H9 (cell line): Measurements from ENCODE around the gene PPP3CA. TPM values are rescaled to one million over a fixed set of nuclear protein-coding genes. Genes with fewer than 3 reads are reported as not detected.

ENCODE experiments used
- DNase-seq: peaks from one replicate; pipeline ENCODE4 v3.0.0-alpha.2; 2017
- H2AFZ ChIP-seq: one replicate; pipeline ENCODE4 v1.6.1; 2013; ENCODE audit warnings: mild to moderate bottlenecking, low read length, control low read depth, moderate library complexity
- H2AK5ac ChIP-seq: 2 replicates; pipeline ENCODE4 v1.6.1; 2013; ENCODE audit warnings: low read length, control low read depth, mixed read lengths; ENCODE audit not compliant: insufficient read length
- H2BK120ac ChIP-seq: one replicate; pipeline ENCODE4 v1.6.1; 2013; ENCODE audit warnings: low read depth, mild to moderate bottlenecking, low read length, control low read depth, inconsistent platforms; ENCODE audit not compliant: poor library complexity, severe bottlenecking
- H2BK12ac ChIP-seq: 2 replicates; pipeline ENCODE4 v1.6.1; 2013; ENCODE audit warnings: low read length, control low read depth, mixed read lengths, low read depth; ENCODE audit not compliant: insufficient read length
- H2BK15ac ChIP-seq: 2 replicates; pipeline ENCODE4 v1.6.1; 2013; ENCODE audit warnings: low read depth, low read length, control low read depth
- H2BK20ac ChIP-seq: one replicate; pipeline ENCODE4 v1.6.1; 2013; ENCODE audit warnings: low read depth, mild to moderate bottlenecking, low read length, control low read depth, inconsistent platforms; ENCODE audit not compliant: poor library complexity, severe bottlenecking
- H2BK5ac ChIP-seq: 2 replicates; pipeline ENCODE4 v1.6.1; 2013; ENCODE audit warnings: low read length, control low read depth, mixed read lengths; ENCODE audit not compliant: insufficient read length
- H3K14ac ChIP-seq: 2 replicates; pipeline ENCODE4 v1.6.1; 2013; ENCODE audit warnings: low read length, control low read depth; ENCODE audit not compliant: insufficient read depth
- H3K18ac ChIP-seq: 2 replicates; pipeline ENCODE4 v1.6.1; 2013; ENCODE audit warnings: low read depth, mild to moderate bottlenecking, mixed read lengths, low read length, control low read depth; ENCODE audit not compliant: insufficient read length
- H3K23ac ChIP-seq: 2 replicates; pipeline ENCODE4 v1.6.1; 2013; ENCODE audit warnings: low read length, control low read depth, mixed read lengths, low read depth; ENCODE audit not compliant: insufficient read length
- H3K23me2 ChIP-seq: 2 replicates; pipeline ENCODE4 v1.6.1; 2013; ENCODE audit warnings: low read depth, mild to moderate bottlenecking, mixed read lengths, low read length, control low read depth; ENCODE audit not compliant: insufficient read length, poor library complexity, severe bottlenecking
- H3K27ac ChIP-seq: 2 replicates; pipeline ENCODE4 v1.5.1; 2013; ENCODE audit warnings: low read length, control low read depth, mixed read lengths, low read depth; ENCODE audit not compliant: insufficient read length
- H3K27me3 ChIP-seq: 2 replicates; pipeline ENCODE4 v1.6.1; 2013; ENCODE audit warnings: low read length, control low read depth, inconsistent platforms; ENCODE audit not compliant: insufficient read depth
- H3K4ac ChIP-seq: 2 replicates; pipeline ENCODE4 v1.6.1; 2013; ENCODE audit warnings: low read depth, mild to moderate bottlenecking, control low read depth, inconsistent platforms, low read length, moderate library complexity
- H3K4me1 ChIP-seq: 2 replicates; pipeline ENCODE4 v1.6.1; 2013; ENCODE audit warnings: low read length, control low read depth, inconsistent platforms; ENCODE audit not compliant: insufficient read depth
- H3K4me2 ChIP-seq: 2 replicates; pipeline ENCODE4 v1.6.1; 2013; ENCODE audit warnings: low read length, control low read depth, mixed read lengths; ENCODE audit not compliant: insufficient read length, insufficient read depth
- H3K56ac ChIP-seq: 2 replicates; pipeline ENCODE4 v1.6.1; 2013; ENCODE audit warnings: low read depth, mild to moderate bottlenecking, mixed read lengths, low read length, control low read depth; ENCODE audit not compliant: insufficient read length
- H3K79me1 ChIP-seq: 2 replicates; pipeline ENCODE4 v1.6.1; 2013; ENCODE audit warnings: low read depth, mild to moderate bottlenecking, moderate library complexity, low read length, control low read depth, inconsistent platforms; ENCODE audit not compliant: insufficient read depth, poor library complexity, severe bottlenecking
- H3K79me2 ChIP-seq: 2 replicates; pipeline ENCODE4 v1.6.1; 2013; ENCODE audit warnings: low read length, control low read depth, inconsistent platforms; ENCODE audit not compliant: insufficient read depth
- H3K9ac ChIP-seq: 2 replicates; pipeline ENCODE4 v1.6.1; 2013; ENCODE audit warnings: low read length, control low read depth, mixed read lengths; ENCODE audit not compliant: insufficient read length; ENCODE audit errors: extremely low read depth
- H3K9me3 ChIP-seq: one replicate; pipeline ENCODE4 v1.6.1; 2013; ENCODE audit warnings: low read depth, low read length, inconsistent platforms; ENCODE audit not compliant: control insufficient read depth
- H3T11ph ChIP-seq: one replicate; pipeline ENCODE4 v1.6.1; 2013; ENCODE audit warnings: mild to moderate bottlenecking, low read length, control low read depth, inconsistent platforms
- H4K20me1 ChIP-seq: one replicate; pipeline ENCODE4 v1.6.1; 2013; ENCODE audit not compliant: control insufficient read depth, insufficient read length, insufficient read depth
- H4K5ac ChIP-seq: 2 replicates; pipeline ENCODE4 v1.6.1; 2013; ENCODE audit warnings: low read depth, mild to moderate bottlenecking, mixed read lengths, low read length, control low read depth; ENCODE audit not compliant: insufficient read length
- H4K8ac ChIP-seq: replicated peaks from 2 replicates; pipeline ENCODE4 v1.6.1; 2013; ENCODE audit warnings: low read length, control low read depth, mixed read lengths, low read depth; ENCODE audit not compliant: insufficient read length
- H4K91ac ChIP-seq: 2 replicates; pipeline ENCODE4 v1.6.1; 2013; ENCODE audit warnings: low read depth, mild to moderate bottlenecking, moderate library complexity, mixed read lengths, low read length, control low read depth; ENCODE audit not compliant: insufficient read length
- H3K27ac Mint-ChIP-seq, 3 experiments: 2 replicates in 2 of 3; 3 replicates in 1 of 3; pipeline ENCODE4 v1.8.0; 2020 to 2021; ENCODE audit warnings: mixed read lengths in 3 of 3, mild to moderate bottlenecking in 1 of 3, moderate library complexity in 1 of 3
- H3K27me3 Mint-ChIP-seq: 2 replicates; pipeline ENCODE4 v1.8.0; 2021; ENCODE audit warnings: low read depth, mild to moderate bottlenecking, moderate library complexity, mixed read lengths
- H3K36me3 Mint-ChIP-seq, 3 experiments: 2 replicates in 2 of 3; 3 replicates in 1 of 3; pipeline ENCODE4 v1.8.0; 2020 to 2021; ENCODE audit warnings: low read depth in 3 of 3, mixed read lengths in 3 of 3; ENCODE audit not compliant: insufficient read depth in 1 of 3
- H3K4me1 Mint-ChIP-seq, 2 experiments: 2 replicates each; pipeline ENCODE4 v1.8.0; 2020; ENCODE audit warnings: mixed read lengths in 2 of 2
- H3K4me3 Mint-ChIP-seq, 2 experiments: 2 replicates in 1 of 2; 3 replicates in 1 of 2; pipeline ENCODE4 v1.8.0; 2020 to 2021; ENCODE audit warnings: mild to moderate bottlenecking in 2 of 2, mixed read lengths in 2 of 2, moderate library complexity in 1 of 2
- H3K9me3 Mint-ChIP-seq, 2 experiments: 2 replicates in 1 of 2; 3 replicates in 1 of 2; pipeline ENCODE4 v1.8.0; 2020; ENCODE audit warnings: mild to moderate bottlenecking in 2 of 2, mixed read lengths in 2 of 2, moderate library complexity in 1 of 2
- WGBS: extraction: QIAGEN DNeasy Blood & Tissue Kit; methylation state at CpG from one replicate; pipeline ENCODE4 v1.1.7; 2013; ENCODE audit warnings: missing lambda C conversion rate, low lambda C conversion rate, mixed read lengths; ENCODE audit not compliant: insufficient read length; ENCODE audit errors: extremely low coverage; 5-methylcytosine and 5-hydroxymethylcytosine counted together
- total RNA-seq: library from RNA; stranded (reverse); gene quantifications from 2 replicates; pipeline ENCODE4 v1.2.1, GENCODE V29; 2021
- TF ChIP-seq, protein P1 (sequence below): fragments of 200-600 bp; sonication (generic); conservative IDR thresholded peaks from 3 replicates; pipeline ENCODE4 v1.8.0; 2021; ENCODE audit warnings: antibody characterized with exemption, mild to moderate bottlenecking

Gene PPP3CA
- total RNA-seq, 1 experiment from 2014 or later: 16.8 TPM

GRCh38 chr4:101345596-101346350, 1.6 kb downstream of the PPP3CA start:
- DNase-seq: peak; percentile 42
- Histone ChIP-seq H2BK20ac (no peak overlapping the region), H2BK15ac (no peak overlapping the region), H4K5ac (no peak overlapping the region), H2BK5ac (no peak overlapping the region), H3K27me3 (no peaks in the 10 kb centered on the region), H3K56ac (no peak overlapping the region), H2BK12ac (no peak overlapping the region), H4K20me1 (no peaks in the 10 kb centered on the region), H3K9ac (peak overlapping the region; percentile 3), H2BK120ac (no peak overlapping the region), H2AK5ac (no peak overlapping the region), H2AFZ (no peak overlapping the region), H3K14ac (no peak overlapping the region), H3K23me2 (peaks cover 12% of the 10 kb centered on the region), H3K4ac (no peak overlapping the region), H3K79me1 (no peaks in the 10 kb centered on the region), H3T11ph (no peak overlapping the region), H3K27ac (no peak overlapping the region), H4K8ac (no peak overlapping the region), H3K23ac (no peak overlapping the region), H3K4me1 (peaks cover 3% of the 10 kb centered on the region; the same call in 1 of the 2 replicates), H3K79me2 (peaks cover 6% of the 10 kb centered on the region; the same call in 1 of the 2 replicates), H4K91ac (no peak overlapping the region), H3K18ac (no peak overlapping the region), H3K4me2 (peak overlapping the region; percentile 67), H3K9me3 (no peaks in the 10 kb centered on the region)
- Mint-ChIP-seq H3K36me3 (peaks cover 0 to 1% (median 0%) of the 10 kb centered on the region in 3 experiments; a peak in 2 of 7 replicates), H3K9me3 (no peaks in the 10 kb centered on the region; a peak in 1 of 5 replicates), H3K27me3 (peaks cover 35% of the 10 kb centered on the region), H3K4me3 (peak overlapping the region; percentile 88 to 95), H3K4me1 (peaks cover 11 to 20% of the 10 kb centered on the region in 2 experiments), H3K27ac (peak overlapping the region in 1 of 3 experiments; percentile 30; a peak in 1 of 7 replicates)
- WGBS: no CpG with 5 or more reads among the region's 45 CpGs
- TF ChIP-seq, protein P1, sequence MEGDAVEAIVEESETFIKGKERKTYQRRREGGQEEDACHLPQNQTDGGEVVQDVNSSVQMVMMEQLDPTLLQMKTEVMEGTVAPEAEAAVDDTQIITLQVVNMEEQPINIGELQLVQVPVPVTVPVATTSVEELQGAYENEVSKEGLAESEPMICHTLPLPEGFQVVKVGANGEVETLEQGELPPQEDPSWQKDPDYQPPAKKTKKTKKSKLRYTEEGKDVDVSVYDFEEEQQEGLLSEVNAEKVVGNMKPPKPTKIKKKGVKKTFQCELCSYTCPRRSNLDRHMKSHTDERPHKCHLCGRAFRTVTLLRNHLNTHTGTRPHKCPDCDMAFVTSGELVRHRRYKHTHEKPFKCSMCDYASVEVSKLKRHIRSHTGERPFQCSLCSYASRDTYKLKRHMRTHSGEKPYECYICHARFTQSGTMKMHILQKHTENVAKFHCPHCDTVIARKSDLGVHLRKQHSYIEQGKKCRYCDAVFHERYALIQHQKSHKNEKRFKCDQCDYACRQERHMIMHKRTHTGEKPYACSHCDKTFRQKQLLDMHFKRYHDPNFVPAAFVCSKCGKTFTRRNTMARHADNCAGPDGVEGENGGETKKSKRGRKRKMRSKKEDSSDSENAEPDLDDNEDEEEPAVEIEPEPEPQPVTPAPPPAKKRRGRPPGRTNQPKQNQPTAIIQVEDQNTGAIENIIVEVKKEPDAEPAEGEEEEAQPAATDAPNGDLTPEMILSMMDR: no peak
